CD4-positive, alpha-beta T cell treated with Interleukin-6 at 100 ng/mL for 8 hours (primary cell): Measurements from ENCODE around the gene HOXB13.
"Not testable (repeated sequence)": the region's sequence is repeated elsewhere in the genome, so short reads cannot be mapped to it uniquely, and the experiment has no call there.

Experiments
- DNase-seq: peaks from one replicate; pipeline ENCODE4 v3.0.0-alpha.2; 2020; ENCODE audit warnings: mixed read lengths, low spot score

The HOXB13 gene

GRCh38 chr17:48726114-48726915, 2.2 kb downstream of the HOXB13 start:
- no peak for DNase-seq

- DNase-seq, result no peak
These were observed 3.1 kb downstream of the HOXB13 start for GRCh38 chr17:48725288-48726064.

GRCh38 chr17:48725004-48725287, 3.6 kb downstream of the HOXB13 start:
- DNase-seq, result no peak

- peak; percentile 64 for DNase-seq
These were observed 4.1 kb downstream of the HOXB13 start for GRCh38 chr17:48724251-48725003.

GRCh38 chr17:48723423-48724250, 4.9 kb downstream of the HOXB13 start:
- DNase-seq, result no peak

GRCh38 chr17:48722915-48723422, 5.6 kb downstream of the HOXB13 start, which contains the start of gene PRAC2:
PRAC2 (plus strand) TSS chr17:48723185; CDS start chr17:48724411, 1,226 bp downstream.
- no peak for DNase-seq

GRCh38 chr17:48722201-48722907, 6.2 kb downstream of the HOXB13 start, which contains the start of gene PRAC1:
PRAC1 (minus strand) TSS chr17:48722518; CDS start chr17:48722392, 126 bp downstream.
- no peak for DNase-seq

GRCh38 chr17:48721009-48721402, 7.5 kb downstream of the HOXB13 start:
- DNase-seq, result no peak

- DNase-seq, result no peak
These were observed 8.1 kb downstream of the HOXB13 start for GRCh38 chr17:48720266-48721008.

GRCh38 chr17:48719642-48720265, 8.8 kb downstream of the HOXB13 start:
- DNase-seq, result no peak

- DNase-seq, result no peak
These were observed 9.5 kb downstream of the HOXB13 start for GRCh38 chr17:48718761-48719641.

GRCh38 chr17:48718227-48718760, 10.3 kb downstream of the HOXB13 start:
- DNase-seq, result no peak

GRCh38 chr17:48717367-48718226, 11.0 kb downstream of the HOXB13 start:
- no peak for DNase-seq

GRCh38 chr17:48716549-48716948, 12.0 kb downstream of the HOXB13 start:
- DNase-seq, result not testable (repeated sequence)

GRCh38 chr17:48715496-48716399, 12.8 kb downstream of the HOXB13 start:
- no peak for DNase-seq

- DNase-seq, result no peak
These were observed 17.4 kb downstream of the HOXB13 start for GRCh38 chr17:48711128-48711527.
